ENCODE data around the gene TRIM2. TPM values are rescaled to one million over a fixed set of nuclear protein-coding genes. Genes with fewer than 3 reads are reported as not detected.

The TRIM2 gene
- total and polyA plus RNA-seq, 2 experiments from 2014 or later: 22.0 to 61.5 TPM

- TF ChIP-seq ZNF331 (CRISPR knock-in tag; IDR thresholded peaks at IDR 0.05; ENCODE audit: low read depth) (no peak), ZNF114 (CRISPR knock-in tag; IDR thresholded peaks at IDR 0.05) (no peak), EZH2 (IDR thresholded peaks at IDR 0.05; ENCODE audit: low read depth, unreplicated experiment) (no peak), JUNB (IDR thresholded peaks at IDR 0.05; ENCODE audit: unreplicated experiment) (no peak)
Measured at GRCh38 chr4:153283260-153283659, 79.0 kb downstream of the TRIM2 start (continued).

GRCh38 chr4:153290134-153290533 is 85.9 kb downstream of the TRIM2 start:
- H3K36me3 ChIP-seq (ENCODE audit: insufficient read depth): no peaks in the 10 kb centered on the region; the same call in 1 of the 2 replicates
- no peak overlapping the region for H3K4me3 Mint-ChIP-seq
- H3K36me3 Mint-ChIP-seq (ENCODE audit: low read depth): peaks cover 31% of the 10 kb centered on the region
- no peak overlapping the region for H3K4me2 ChIP-seq
- H3K27me3 ChIP-seq (ENCODE audit: insufficient read depth): no peaks in the 10 kb centered on the region
- no peaks in the 10 kb centered on the region for H4K20me1 ChIP-seq (replicated peaks; ENCODE audit: insufficient read depth)
- H3K27ac Mint-ChIP-seq: no peak overlapping the region
- H3K9me2 ChIP-seq (ENCODE audit: insufficient read depth): peaks cover 7% of the 10 kb centered on the region; the same call in 1 of the 2 replicates
- no peaks in the 10 kb centered on the region for H3F3A ChIP-seq (replicated peaks; ENCODE audit: low read depth)
- H3K4me1 Mint-ChIP-seq: no peaks in the 10 kb centered on the region
- TF ChIP-seq CTCF (conservative IDR thresholded peaks at IDR 0.05; ENCODE audit: low read depth in 2 of 2): no peak
- TF ChIP-seq REST (IDR thresholded peaks at IDR 0.05; ENCODE audit: unreplicated experiment): no peak
- no peaks in the 10 kb centered on the region for H3K4me1 ChIP-seq (ENCODE audit: insufficient read depth)
- no peak overlapping the region for H3K4me3 ChIP-seq
- H3K9me3 Mint-ChIP-seq: peaks cover 12% of the 10 kb centered on the region; the same call in 2 of the 3 replicates
- 0 out of 2 replicates have a peak, but pooled peaks cover 13% of the 10 kb centered on the region for H3K79me2 ChIP-seq (replicated peaks; ENCODE audit: insufficient read depth)
- no peak overlapping the region for H3K27ac ChIP-seq (ENCODE audit: low read depth)
- no peak for ATAC-seq
- no peak for DNase-seq (ENCODE audit: low spot score)
- no peaks in the 10 kb centered on the region for H3K27me3 Mint-ChIP-seq (ENCODE audit: insufficient read depth, low read depth, poor library complexity)
- H2AFZ ChIP-seq: no peak overlapping the region

- DNase-seq (ENCODE audit: low spot score) (no peak), ATAC-seq (no peak)
- Histone ChIP-seq H3K27me3 (ENCODE audit: insufficient read depth) (no peaks in the 10 kb centered on the region), H4K20me1 (replicated peaks; ENCODE audit: insufficient read depth) (0 out of 2 replicates have a peak, but pooled peaks cover 5% of the 10 kb centered on the region), H3K79me2 (replicated peaks; ENCODE audit: insufficient read depth) (0 out of 2 replicates have a peak, but pooled peaks cover 7% of the 10 kb centered on the region), H3K27ac (ENCODE audit: low read depth) (no peak overlapping the region), H3K4me2 (no peak overlapping the region), H3K4me1 (ENCODE audit: insufficient read depth) (no peaks in the 10 kb centered on the region), H2AFZ (no peak overlapping the region), H3K36me3 (ENCODE audit: insufficient read depth) (no peaks in the 10 kb centered on the region; the same call in 1 of the 2 replicates), H3K4me3 (no peak overlapping the region), H3F3A (replicated peaks; ENCODE audit: low read depth) (no peaks in the 10 kb centered on the region), H3K9me2 (ENCODE audit: insufficient read depth) (peaks cover 7% of the 10 kb centered on the region; the same call in 1 of the 2 replicates)
- Mint-ChIP-seq H3K4me1 (peaks cover 6% of the 10 kb centered on the region), H3K4me3 (no peak overlapping the region), H3K27me3 (ENCODE audit: insufficient read depth, low read depth, poor library complexity) (peaks cover 3% of the 10 kb centered on the region), H3K9me3 (peaks cover 26% of the 10 kb centered on the region; the same call in 2 of the 3 replicates), H3K27ac (no peak overlapping the region), H3K36me3 (ENCODE audit: low read depth) (peaks cover 45% of the 10 kb centered on the region)
- no peak for TF ChIP-seq ZNF462 (CRISPR knock-in tag; IDR thresholded peaks at IDR 0.05)
Measured at GRCh38 chr4:153291562-153291961, 87.3 kb downstream of the TRIM2 start.
